Neural cell (in vitro differentiated cells): ENCODE results near the gene ADRA1B. TPM values are rescaled to one million over a fixed set of nuclear protein-coding genes. Genes with fewer than 3 reads are reported as not detected.

Source experiments
- H2AFZ ChIP-seq: fragments of 200-600, 300-800 bp; sonication (generic), shearing (Covaris generic); 2 replicates; pipeline ENCODE4 v1.6.0; 2014; ENCODE audit warnings: low read depth, mild to moderate bottlenecking, antibody characterized with exemption, low read length, moderate library complexity
- H3F3A ChIP-seq: fragments of 200-600 bp; shearing (Covaris generic); 2 replicates; pipeline ENCODE4 v1.6.1; 2016; ENCODE audit warnings: mild to moderate bottlenecking, moderate library complexity, mixed read lengths, antibody characterized with exemption, low read length; ENCODE audit not compliant: insufficient read depth, poor library complexity, severe bottlenecking
- H3K27ac ChIP-seq: fragments of 200-600, 300-800 bp; sonication (generic), shearing (Covaris generic); 2 replicates; pipeline ENCODE4 v1.5.1; 2014; ENCODE audit warnings: mild to moderate bottlenecking, low read length, moderate library complexity
- H3K27me3 ChIP-seq: fragments of 300-800, 200-600 bp; sonication (generic), shearing (Covaris generic); 2 replicates; pipeline ENCODE4 v1.6.0; 2014; ENCODE audit warnings: mild to moderate bottlenecking, low read depth, low read length, moderate library complexity; ENCODE audit not compliant: insufficient read depth
- H3K36me3 ChIP-seq: fragments of 300-800, 200-600 bp; sonication (generic), shearing (Covaris generic); 2 replicates; pipeline ENCODE4 v1.5.1; 2014; ENCODE audit warnings: mild to moderate bottlenecking, antibody characterized with exemption, low read length, moderate library complexity; ENCODE audit not compliant: insufficient read depth
- H3K4me2 ChIP-seq: fragments of 300-800, 200-600 bp; sonication (generic), shearing (Covaris generic); 2 replicates; pipeline ENCODE4 v1.6.0; 2014; ENCODE audit warnings: mild to moderate bottlenecking, low read length
- H3K4me3 ChIP-seq: fragments of 300-800, 200-600 bp; sonication (generic), shearing (Covaris generic); 2 replicates; pipeline ENCODE4 v1.5.1; 2014; ENCODE audit warnings: mild to moderate bottlenecking, low read length, moderate library complexity
- H3K79me2 ChIP-seq: fragments of 200-600 bp; shearing (Covaris generic); replicated peaks from 2 replicates; pipeline ENCODE4 v1.6.0; 2014; ENCODE audit warnings: mild to moderate bottlenecking, low read length, moderate library complexity; ENCODE audit not compliant: insufficient read depth
- H3K9ac ChIP-seq: fragments of 300-800, 200-600 bp; sonication (generic), shearing (Covaris generic); 2 replicates; pipeline ENCODE4 v1.6.1; 2016; ENCODE audit warnings: mild to moderate bottlenecking, low read length, mixed read lengths
- H3K9me2 ChIP-seq: fragments of 200-600 bp; shearing (Covaris generic); 2 replicates; pipeline ENCODE4 v1.6.1; 2016; ENCODE audit warnings: mild to moderate bottlenecking, low read length, mixed read lengths; ENCODE audit not compliant: insufficient read depth
- H3K9me3 ChIP-seq: fragments of 200-600, 300-800 bp; sonication (generic), shearing (Covaris generic); 2 replicates; pipeline ENCODE4 v1.6.1; 2016; ENCODE audit warnings: mild to moderate bottlenecking, mixed run types, low read length, moderate library complexity, mixed read lengths
- H4K20me1 ChIP-seq: fragments of 200-600 bp; shearing (Covaris generic); 2 replicates; pipeline ENCODE4 v1.6.1; 2016; ENCODE audit warnings: mild to moderate bottlenecking, mixed run types; ENCODE audit not compliant: insufficient read depth
- CTCF ChIP-seq: fragments of 450-650 bp; IDR thresholded peaks from 2 replicates; pipeline ENCODE4 v1.5.1; 2014; ENCODE audit warnings: antibody characterized with exemption, mild to moderate bottlenecking, moderate library complexity; ENCODE audit not compliant: poor library complexity, severe bottlenecking
- EP300 ChIP-seq: fragments of 450-650 bp; conservative IDR thresholded peaks from 2 replicates; pipeline ENCODE4 v1.6.1; 2014; ENCODE audit warnings: antibody characterized with exemption, mild to moderate bottlenecking, moderate library complexity; ENCODE audit not compliant: poor library complexity, severe bottlenecking
- EZH2 ChIP-seq: fragments of 200-600, 300-800 bp; shearing (Covaris generic), sonication (generic); IDR thresholded peaks from 2 replicates; pipeline ENCODE4 v1.6.1; 2014; ENCODE audit warnings: antibody characterized with exemption, low read length, borderline replicate concordance, mild to moderate bottlenecking; ENCODE audit not compliant: insufficient read depth, poor library complexity, severe bottlenecking
- MXI1 ChIP-seq: fragments of 450-650 bp; conservative IDR thresholded peaks from 2 replicates; pipeline ENCODE4 v1.6.1; 2014; ENCODE audit warnings: antibody characterized with exemption, mild to moderate bottlenecking; ENCODE audit not compliant: poor library complexity, severe bottlenecking
- POLR2AphosphoS5 ChIP-seq: IDR thresholded peaks from 2 replicates; pipeline ENCODE4 v1.6.1; 2012
- RAD21 ChIP-seq: fragments of 450-650 bp; conservative IDR thresholded peaks from 2 replicates; pipeline ENCODE4 v1.6.1; 2014; ENCODE audit warnings: antibody characterized with exemption, mild to moderate bottlenecking, moderate library complexity
- REST ChIP-seq: IDR thresholded peaks from 2 replicates; pipeline ENCODE4 v1.6.1; 2012; ENCODE audit warnings: borderline replicate concordance
- SMC3 ChIP-seq: fragments of 450-650 bp; conservative IDR thresholded peaks from 2 replicates; pipeline ENCODE4 v1.6.1; 2014; ENCODE audit warnings: antibody characterized with exemption, mild to moderate bottlenecking, moderate library complexity; ENCODE audit not compliant: poor library complexity
- TAF1 ChIP-seq: IDR thresholded peaks from 2 replicates; pipeline ENCODE4 v1.6.1; 2012; ENCODE audit warnings: low read depth
- polyA plus RNA-seq: library from polyadenylated mRNA; depleted of rRNA; stranded (reverse); fragments of >200 nt; gene quantifications from 2 replicates; pipeline ENCODE4 v1.2.3, GENCODE V29; 2014

Gene ADRA1B
- polyA plus RNA-seq, 1 donor from 2014 or later = 1.1 TPM

- H3K4me3 ChIP-seq = no peak overlapping the region
Observed at GRCh38 chr5:159880676-159881075, 35.6 kb upstream of the ADRA1B start.

GRCh38 chr5:159881967-159882366 lies 34.3 kb upstream of the ADRA1B start:
- H3K9me3 ChIP-seq = no peaks in the 10 kb centered on the region
- H3K4me3 ChIP-seq = no peak overlapping the region
- H3F3A ChIP-seq = no peaks in the 10 kb centered on the region
- no peak overlapping the region for H3K4me2 ChIP-seq
- no peaks in the 10 kb centered on the region for H3K27me3 ChIP-seq
- H3K9me2 ChIP-seq = no peaks in the 10 kb centered on the region
- H3K27ac ChIP-seq = no peak overlapping the region
- no peak overlapping the region for H2AFZ ChIP-seq
- no peaks in the 10 kb centered on the region for H3K36me3 ChIP-seq
- no peaks in the 10 kb centered on the region for H3K79me2 ChIP-seq
- TF ChIP-seq SMC3 (no peak), POLR2AphosphoS5 (no peak), EZH2 (no peak)
- H4K20me1 ChIP-seq = no peaks in the 10 kb centered on the region
- no peak overlapping the region for H3K9ac ChIP-seq

More at GRCh38 chr5:159880676-159881075, 35.6 kb upstream of the ADRA1B start:
- Histone ChIP-seq H3K9ac (no peak overlapping the region), H2AFZ (no peak overlapping the region), H3K9me3 (no peaks in the 10 kb centered on the region), H3K36me3 (no peaks in the 10 kb centered on the region), H3F3A (no peaks in the 10 kb centered on the region), H4K20me1 (no peaks in the 10 kb centered on the region), H3K27me3 (no peaks in the 10 kb centered on the region), H3K4me2 (no peak overlapping the region), H3K27ac (no peak overlapping the region), H3K9me2 (no peaks in the 10 kb centered on the region), H3K79me2 (no peaks in the 10 kb centered on the region)
- TF ChIP-seq CTCF = no peak
- TF ChIP-seq SMC3 = no peak
- no peak for TF ChIP-seq MXI1
- no peak for TF ChIP-seq POLR2AphosphoS5
- no peak for TF ChIP-seq TAF1
- no peak for TF ChIP-seq EZH2
- TF ChIP-seq EP300 = no peak
- TF ChIP-seq REST = no peak
- TF ChIP-seq RAD21 = no peak

- no peak for TF ChIP-seq REST
- TF ChIP-seq EZH2 = no peak
- TF ChIP-seq POLR2AphosphoS5 = no peak
- TF ChIP-seq TAF1 = no peak
- no peak for TF ChIP-seq MXI1
- TF ChIP-seq EP300 = no peak
- TF ChIP-seq SMC3 = no peak
- TF ChIP-seq CTCF = no peak
- no peak for TF ChIP-seq RAD21
Observed at GRCh38 chr5:159883522-159883950, 32.7 kb upstream of the ADRA1B start.

More at GRCh38 chr5:159883522-159883950, 32.7 kb upstream of the ADRA1B start:
- Histone ChIP-seq H3K9me3 (no peaks in the 10 kb centered on the region), H2AFZ (no peak overlapping the region), H3F3A (no peaks in the 10 kb centered on the region), H3K4me3 (no peak overlapping the region), H3K9me2 (no peaks in the 10 kb centered on the region), H3K27ac (no peak overlapping the region), H3K79me2 (no peaks in the 10 kb centered on the region), H3K36me3 (no peaks in the 10 kb centered on the region), H3K9ac (no peak overlapping the region), H4K20me1 (no peaks in the 10 kb centered on the region), H3K4me2 (no peak overlapping the region), H3K27me3 (no peaks in the 10 kb centered on the region)
